Sigmoid colon (tissue), 7 donors: Measurements from ENCODE around the gene LPP. TPM values are rescaled to one million over a fixed set of nuclear protein-coding genes. Genes with fewer than 3 reads are reported as not detected.

Experiments
- DNase-seq: peaks from one replicate; pipeline ENCODE4 v3.0.0-alpha.2; 2019
- H3K27ac ChIP-seq, 4 donors: fragments of 200-600 bp; sonication (generic); one replicate each; pipeline ENCODE4 v1.5.1; 2016 to 2019; ENCODE audit warnings: mild to moderate bottlenecking in 1 of 4
- H3K27me3 ChIP-seq, 3 donors: fragments of 200-600 bp; sonication (generic); one replicate each; pipeline ENCODE4 v1.5.1; 2019; ENCODE audit warnings: mild to moderate bottlenecking in 1 of 3
- H3K36me3 ChIP-seq, 4 donors: fragments of 200-600 bp; sonication (generic); one replicate each; pipeline ENCODE4 v1.5.1; 2016 to 2019
- H3K4me1 ChIP-seq, 4 donors: fragments of 200-600 bp; sonication (generic); one replicate each; pipeline ENCODE4 v1.5.1; 2017 to 2019
- H3K4me3 ChIP-seq, 4 donors: fragments of 200-600 bp; sonication (generic); one replicate each; pipeline ENCODE4 v1.5.1; 2017 to 2019; ENCODE audit warnings: mild to moderate bottlenecking in 2 of 4, moderate library complexity in 1 of 4
- H3K9me3 ChIP-seq, 4 donors: fragments of 200-600 bp in 3 of 4; sonication (generic) in 3 of 4; one replicate each; pipeline versions ENCODE4 v1.5.1 to v1.6.1; 2013 to 2019
- CTCF ChIP-seq, 4 experiments: fragments of 450-650 bp in 3 of 4; fragments of 200-600 bp in 1 of 4; IDR thresholded peaks; one replicate each; pipeline ENCODE4 v1.5.1; 2016 to 2019; ENCODE audit warnings: antibody characterized with exemption in 4 of 4, mild to moderate bottlenecking in 3 of 4, moderate library complexity in 2 of 4
- EP300 ChIP-seq, 4 donors: sonication (generic); formaldehyde crosslinking; IDR thresholded peaks; one replicate each; pipeline ENCODE4 v1.6.1; 2017; ENCODE audit warnings: antibody characterized with exemption in 4 of 4
- POLR2A ChIP-seq, 2 donors: fragments of 450-650 bp; IDR thresholded peaks; one replicate each; pipeline ENCODE4 v1.6.1; 2016; ENCODE audit warnings: antibody characterized with exemption in 2 of 2, mild to moderate bottlenecking in 2 of 2, moderate library complexity in 2 of 2
- POLR2AphosphoS5 ChIP-seq, 4 donors: sonication (generic); formaldehyde crosslinking; IDR thresholded peaks; one replicate each; pipeline ENCODE4 v1.6.1; 2017; ENCODE audit warnings: antibody characterized with exemption in 4 of 4
- WGBS, 2 donors: extraction: QIAGEN DNeasy Blood & Tissue Kit; methylation state at CpG; one replicate each; pipeline ENCODE4 v1.1.7; 2013; 5-methylcytosine and 5-hydroxymethylcytosine counted together
- intact Hi-C: fragments of 100-400 bp; cut with DNase I; formaldehyde crosslinking; loops from one replicate; pipeline ENCODE4 v1.15.1; 2023
- polyA plus RNA-seq, 3 donors: library from polyadenylated mRNA; stranded (reverse); fragments of 200-250 nt; gene quantifications; one replicate each; pipeline ENCODE4 v1.2.3, GENCODE V29; 2013
- total RNA-seq, 4 donors: library from RNA; depleted of rRNA; stranded (reverse); fragments of >200 nt; gene quantifications; one replicate each; pipeline ENCODE4 v1.1.0, GENCODE V29; 2016
- donor health status: healthy with polysubstance abuse.
- donor health status: Bipolar disorder and iron deficiency.
- donor health status: healthy.

LPP gene
- total and polyA plus RNA-seq, 7 donors, result 5.3 to 1,773 (median 824) TPM

GRCh38 chr3:188539631-188540194 lies 385.8 kb downstream of the LPP start:
- intact Hi-C loops, result no loop called here
- Histone ChIP-seq H3K27me3 (no peaks in the 10 kb centered on the region), H3K4me1 (peaks cover 0 to 49% (median 20%) of the 10 kb centered on the region in 4 donors), H3K4me3 (no peak overlapping the region), H3K36me3 (no peaks in the 10 kb centered on the region), H3K27ac (peak overlapping the region in 1 of 4 donors; percentile 2), H3K9me3 (no peaks in the 10 kb centered on the region)
- TF ChIP-seq CTCF (IDR thresholded peaks at IDR 0.05) (no peak), POLR2A (IDR thresholded peaks at IDR 0.05) (no peak), POLR2AphosphoS5 (IDR thresholded peaks at IDR 0.05) (no peak), EP300 (IDR thresholded peaks at IDR 0.05) (no peak)
- no peak for DNase-seq

GRCh38 chr3:188542196-188542595 lies 388.2 kb downstream of the LPP start:
- Histone ChIP-seq H3K36me3 (no peaks in the 10 kb centered on the region), H3K4me1 (peaks cover 0 to 45% (median 21%) of the 10 kb centered on the region in 4 donors), H3K4me3 (no peak overlapping the region), H3K27ac (no peak overlapping the region), H3K9me3 (no peaks in the 10 kb centered on the region), H3K27me3 (no peaks in the 10 kb centered on the region)
- WGBS, 2 donors, result 21 to 62% methylated on average over 1 of the region's 1 CpG
- TF ChIP-seq EP300 (IDR thresholded peaks at IDR 0.05), result no peak
- TF ChIP-seq CTCF (IDR thresholded peaks at IDR 0.05), result no peak
- TF ChIP-seq POLR2A (IDR thresholded peaks at IDR 0.05), result no peak
- TF ChIP-seq POLR2AphosphoS5 (IDR thresholded peaks at IDR 0.05), result no peak
- no peak for DNase-seq
- intact Hi-C loops, result no loop called here

- TF ChIP-seq EP300 (IDR thresholded peaks at IDR 0.05), result no peak
- TF ChIP-seq CTCF (IDR thresholded peaks at IDR 0.05), result no peak
- TF ChIP-seq POLR2A (IDR thresholded peaks at IDR 0.05), result no peak
- TF ChIP-seq POLR2AphosphoS5 (IDR thresholded peaks at IDR 0.05), result no peak
- DNase-seq, result no peak
- Histone ChIP-seq H3K27me3 (no peaks in the 10 kb centered on the region), H3K36me3 (no peaks in the 10 kb centered on the region), H3K27ac (no peak overlapping the region), H3K4me3 (no peak overlapping the region), H3K9me3 (no peaks in the 10 kb centered on the region), H3K4me1 (peaks cover 0 to 43% (median 21%) of the 10 kb centered on the region in 4 donors)
- intact Hi-C loops, result no loop called here
These were observed 390.1 kb downstream of the LPP start for GRCh38 chr3:188544012-188544411.

GRCh38 chr3:188546835-188547670 lies 393.1 kb downstream of the LPP start:
- Histone ChIP-seq H3K4me3 (no peak overlapping the region), H3K27ac (peak overlapping the region in 2 of 4 donors; percentile 20 to 30), H3K27me3 (no peaks in the 10 kb centered on the region), H3K36me3 (no peaks in the 10 kb centered on the region), H3K9me3 (no peaks in the 10 kb centered on the region), H3K4me1 (peaks cover 0 to 25% (median 17%) of the 10 kb centered on the region in 4 donors)
- intact Hi-C loops, result no loop called here
- no peak for DNase-seq
- no peak for TF ChIP-seq CTCF (IDR thresholded peaks at IDR 0.05)
- no peak for TF ChIP-seq POLR2AphosphoS5 (IDR thresholded peaks at IDR 0.05)
- no peak for TF ChIP-seq EP300 (IDR thresholded peaks at IDR 0.05)
- TF ChIP-seq POLR2A (IDR thresholded peaks at IDR 0.05), result no peak
- WGBS, 2 donors, result 87 to 90% methylated on average over 6 of the region's 6 CpGs
